Loucy (cell line): ENCODE measurements around the gene C13orf46.

Experiments used
- H2AFZ ChIP-seq: fragments of 200-600 bp; sonication (generic); 2 replicates; pipeline ENCODE4 v1.6.0; 2016; ENCODE audit warnings: antibody characterized with exemption, mild to moderate bottlenecking, low read length, moderate library complexity
- H3F3A ChIP-seq: fragments of 200-600 bp; 2 replicates; pipeline ENCODE4 v1.6.0; 2016; ENCODE audit warnings: antibody characterized with exemption, low read depth, mild to moderate bottlenecking
- H3K27me3 ChIP-seq: fragments of 200-600 bp; sonication (generic); 2 replicates; pipeline ENCODE4 v1.6.1; 2014; ENCODE audit warnings: low read length, mild to moderate bottlenecking; ENCODE audit not compliant: insufficient read depth, poor library complexity, severe bottlenecking
- H3K36me3 ChIP-seq: fragments of 200-600 bp; sonication (generic); 2 replicates; pipeline ENCODE4 v1.6.1; 2016; ENCODE audit warnings: low read length; ENCODE audit not compliant: insufficient read depth
- H3K4me1 ChIP-seq: fragments of 200-600 bp; sonication (generic); 2 replicates; pipeline ENCODE4 v1.5.1; 2014; ENCODE audit warnings: low read length, mild to moderate bottlenecking; ENCODE audit not compliant: insufficient read depth, poor library complexity, severe bottlenecking
- H3K4me2 ChIP-seq: fragments of 200-600 bp; sonication (generic); 2 replicates; pipeline ENCODE4 v1.6.0; 2014; ENCODE audit warnings: antibody characterized with exemption, low read length, low read depth, mild to moderate bottlenecking; ENCODE audit not compliant: poor library complexity, severe bottlenecking
- H3K4me3 ChIP-seq: fragments of 200-600 bp; sonication (generic); 2 replicates; pipeline ENCODE4 v1.5.1; 2014; ENCODE audit warnings: low read length, mild to moderate bottlenecking, mixed read lengths; ENCODE audit not compliant: poor library complexity, severe bottlenecking
- H3K79me2 ChIP-seq: fragments of 200-600 bp; sonication (generic); 2 replicates; pipeline ENCODE4 v1.6.1; 2014; ENCODE audit warnings: low read length; ENCODE audit not compliant: insufficient read depth
- H3K9ac ChIP-seq: fragments of 200-600 bp; sonication (generic); 2 replicates; pipeline ENCODE4 v1.6.0; 2014; ENCODE audit warnings: mild to moderate bottlenecking, low read depth, low read length, moderate library complexity; ENCODE audit not compliant: poor library complexity, severe bottlenecking
- H3K9me2 ChIP-seq: fragments of 200-600 bp; sonication (generic); replicated peaks from 2 replicates; pipeline ENCODE4 v1.6.1; 2016; ENCODE audit warnings: low read depth, low read length, mixed read lengths
- H3K9me3 ChIP-seq: fragments of 200-600 bp; sonication (generic); 2 replicates; pipeline ENCODE4 v1.6.1; 2014; ENCODE audit warnings: mild to moderate bottlenecking, antibody characterized with exemption, low read length, low read depth; ENCODE audit not compliant: insufficient read depth
- H4K20me1 ChIP-seq: fragments of 200-600 bp; sonication (generic); 2 replicates; pipeline ENCODE4 v1.6.0; 2014; ENCODE audit warnings: antibody characterized with exemption, low read length, mild to moderate bottlenecking; ENCODE audit not compliant: insufficient read depth, poor library complexity, severe bottlenecking
- CTCF ChIP-seq: fragments of 200-600 bp; sonication (generic); conservative IDR thresholded peaks from 2 replicates; pipeline ENCODE4 v1.5.1; 2014; ENCODE audit warnings: mild to moderate bottlenecking, antibody characterized with exemption, low read length
- EZH2phosphoT487 ChIP-seq: fragments of 200-600 bp; IDR thresholded peaks from 2 replicates; pipeline ENCODE4 v1.6.1; 2018; ENCODE audit warnings: antibody characterized with exemption, mild to moderate bottlenecking, moderate library complexity, borderline replicate concordance

C13orf46 gene

GRCh38 chr13:113919761-113920559 is 53.9 kb downstream of the C13orf46 start:
- Histone ChIP-seq H3K79me2 (no peaks in the 10 kb centered on the region), H3K4me1 (no peaks in the 10 kb centered on the region), H3K36me3 (no peaks in the 10 kb centered on the region), H3F3A (no peaks in the 10 kb centered on the region), H3K9ac (no peak overlapping the region), H2AFZ (no peak overlapping the region), H3K9me2 (no peaks in the 10 kb centered on the region), H4K20me1 (no peaks in the 10 kb centered on the region), H3K9me3 (peaks cover 20% of the 10 kb centered on the region; the same call in 1 of the 2 replicates), H3K27me3 (no peaks in the 10 kb centered on the region), H3K4me3 (no peak overlapping the region), H3K4me2 (no peak overlapping the region)
- TF ChIP-seq EZH2phosphoT487 = no peak
- no peak for TF ChIP-seq CTCF

GRCh38 chr13:113918981-113919701 is 54.7 kb downstream of the C13orf46 start:
- Histone ChIP-seq H3K79me2 (no peaks in the 10 kb centered on the region), H3K9me2 (no peaks in the 10 kb centered on the region), H4K20me1 (no peaks in the 10 kb centered on the region), H3K9ac (no peak overlapping the region), H3K4me1 (no peaks in the 10 kb centered on the region), H2AFZ (no peak overlapping the region), H3F3A (no peaks in the 10 kb centered on the region), H3K4me3 (no peak overlapping the region), H3K4me2 (no peak overlapping the region), H3K9me3 (peaks cover 20% of the 10 kb centered on the region; the same call in 1 of the 2 replicates), H3K27me3 (no peaks in the 10 kb centered on the region), H3K36me3 (no peaks in the 10 kb centered on the region)
- TF ChIP-seq EZH2phosphoT487 = no peak

- Histone ChIP-seq H3K9ac (no peak overlapping the region), H3K9me2 (no peaks in the 10 kb centered on the region), H3F3A (no peaks in the 10 kb centered on the region), H3K79me2 (no peaks in the 10 kb centered on the region), H2AFZ (no peak overlapping the region), H3K4me2 (no peak overlapping the region), H3K27me3 (no peaks in the 10 kb centered on the region), H3K9me3 (peaks cover 20% of the 10 kb centered on the region; the same call in 1 of the 2 replicates), H3K4me1 (no peaks in the 10 kb centered on the region), H3K4me3 (no peak overlapping the region), H3K36me3 (no peaks in the 10 kb centered on the region), H4K20me1 (no peaks in the 10 kb centered on the region)
- TF ChIP-seq EZH2phosphoT487 (no peak), CTCF (no peak)
Measured at GRCh38 chr13:113918580-113918979, 55.3 kb downstream of the C13orf46 start.
